HG02759 (cell line): ENCODE data around the gene NPEPL1.

Source experiments
- ATAC-seq: cut with Tn5 transposase; IDR thresholded peaks from one replicate; pipeline ENCODE4 v1.9.1; 2021; ENCODE audit warnings: mild to moderate bottlenecking, moderate library complexity; ENCODE audit not compliant: unreplicated experiment

Gene NPEPL1

GRCh38 chr20:58657262-58657661, 35.3 kb upstream of the NPEPL1 start:
- ATAC-seq, result no peak

- no peak for ATAC-seq
Observed at GRCh38 chr20:58657986-58658385, 34.6 kb upstream of the NPEPL1 start.

- no peak for ATAC-seq
Observed at GRCh38 chr20:58658760-58659159, 33.8 kb upstream of the NPEPL1 start.

- no peak for ATAC-seq
Observed at GRCh38 chr20:58659841-58660240, 32.8 kb upstream of the NPEPL1 start.

GRCh38 chr20:58660855-58661597, 31.6 kb upstream of the NPEPL1 start:
- ATAC-seq, result no peak

- no peak for ATAC-seq
Observed at GRCh38 chr20:58661598-58662473, 30.8 kb upstream of the NPEPL1 start.

GRCh38 chr20:58664331-58664730, 28.3 kb upstream of the NPEPL1 start:
- no peak for ATAC-seq

GRCh38 chr20:58664883-58665282, 27.7 kb upstream of the NPEPL1 start:
- no peak for ATAC-seq

- ATAC-seq, result no peak
Observed at GRCh38 chr20:58665606-58666005, 27.0 kb upstream of the NPEPL1 start.

- no peak for ATAC-seq
Observed at GRCh38 chr20:58666702-58667101, 25.9 kb upstream of the NPEPL1 start.

GRCh38 chr20:58667975-58668374, 24.6 kb upstream of the NPEPL1 start:
- ATAC-seq, result no peak

- peak; percentile 12 for ATAC-seq
Observed at GRCh38 chr20:58668901-58669286, 23.7 kb upstream of the NPEPL1 start.

- ATAC-seq, result peak; percentile 80
Observed at GRCh38 chr20:58669287-58670006, 23.2 kb upstream of the NPEPL1 start.

- ATAC-seq, result no peak
Observed at GRCh38 chr20:58670102-58670501, 22.5 kb upstream of the NPEPL1 start.

GRCh38 chr20:58670659-58671058, 21.9 kb upstream of the NPEPL1 start:
- ATAC-seq, result no peak

GRCh38 chr20:58673119-58673518, 19.5 kb upstream of the NPEPL1 start:
- ATAC-seq, result no peak

- no peak for ATAC-seq
Observed at GRCh38 chr20:58675146-58675584, 17.4 kb upstream of the NPEPL1 start.

GRCh38 chr20:58675641-58676040, 17.0 kb upstream of the NPEPL1 start:
- ATAC-seq, result no peak

- no peak for ATAC-seq
Observed at GRCh38 chr20:58676161-58676560, 16.4 kb upstream of the NPEPL1 start.

GRCh38 chr20:58677079-58677604, 15.5 kb upstream of the NPEPL1 start:
- no peak for ATAC-seq

- no peak for ATAC-seq
Observed at GRCh38 chr20:58677808-58678207, 14.8 kb upstream of the NPEPL1 start.
